NCI-H524 treated with DMSO at 0.1 percent for 48 hours (cell line): ENCODE results near the gene DUSP8.

Experiments used
- DNase-seq: peaks from one replicate; lab custom pipeline; 2025; lab: John Stamatoyannopoulos, UW

The DUSP8 gene

DNA sequence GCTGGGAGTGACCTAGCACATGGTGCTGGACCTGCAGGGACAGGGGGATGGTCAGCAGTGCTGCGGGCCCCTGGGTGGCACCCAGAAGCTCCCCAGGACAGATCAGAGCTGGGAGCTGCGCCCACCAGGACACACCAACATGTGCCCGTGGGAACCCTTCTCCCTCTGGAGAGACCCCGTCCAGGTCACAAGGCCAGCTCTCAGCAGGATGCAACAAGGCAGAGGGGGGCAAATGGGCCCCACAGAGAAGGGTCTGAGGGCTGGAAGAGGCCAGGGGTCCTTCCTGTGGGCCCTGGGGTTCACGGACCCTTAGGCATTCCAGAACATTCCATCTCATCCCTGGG is 6.2 kb downstream of the DUSP8 start:
- DNase-seq, result no peak

DNA sequence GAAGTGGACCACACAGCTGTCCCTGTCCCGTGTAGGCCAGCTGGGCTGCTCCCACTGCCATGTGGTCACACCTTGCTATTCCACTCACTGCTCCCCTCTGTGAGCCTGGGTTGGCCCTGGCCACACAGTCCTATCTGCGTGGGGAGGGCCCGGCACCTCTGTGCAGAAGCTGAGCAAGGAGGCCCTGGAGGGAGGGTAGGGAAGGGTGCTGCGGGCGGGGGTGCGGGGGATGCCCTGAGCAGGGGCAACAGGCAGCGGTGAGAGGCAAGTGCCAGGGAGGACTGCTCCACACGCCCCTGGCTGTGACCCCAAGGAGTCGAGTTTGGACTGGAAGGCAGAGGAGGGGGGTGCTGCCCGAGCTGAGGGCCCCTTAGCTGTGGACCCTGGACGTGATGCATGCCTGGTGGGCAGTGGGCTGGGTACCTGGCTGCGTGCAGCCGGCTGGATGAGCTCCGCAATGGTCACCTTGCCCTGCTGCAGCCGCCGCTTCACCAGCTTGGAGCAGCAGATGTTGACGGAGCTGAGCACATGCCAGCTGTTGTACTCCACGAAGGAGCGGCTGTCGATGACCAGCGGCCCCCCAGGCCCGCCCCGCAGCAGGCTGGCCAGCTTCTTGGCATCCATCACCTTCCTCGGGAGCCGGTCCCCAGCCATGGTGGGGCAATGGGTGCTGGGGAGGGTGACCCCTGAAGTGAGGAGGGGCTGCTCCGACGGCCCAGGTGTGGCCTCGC is 6.7 kb downstream of the DUSP8 start:
- DNase-seq, result no peak

GRCh38 chr11:1564535-1565172 is 7.4 kb downstream of the DUSP8 start:
- DNase-seq, result peak; percentile 35

- DNase-seq, result peak; percentile 44
These were observed 8.2 kb downstream of the DUSP8 start for GRCh38 chr11:1563697-1564534.

DNA sequence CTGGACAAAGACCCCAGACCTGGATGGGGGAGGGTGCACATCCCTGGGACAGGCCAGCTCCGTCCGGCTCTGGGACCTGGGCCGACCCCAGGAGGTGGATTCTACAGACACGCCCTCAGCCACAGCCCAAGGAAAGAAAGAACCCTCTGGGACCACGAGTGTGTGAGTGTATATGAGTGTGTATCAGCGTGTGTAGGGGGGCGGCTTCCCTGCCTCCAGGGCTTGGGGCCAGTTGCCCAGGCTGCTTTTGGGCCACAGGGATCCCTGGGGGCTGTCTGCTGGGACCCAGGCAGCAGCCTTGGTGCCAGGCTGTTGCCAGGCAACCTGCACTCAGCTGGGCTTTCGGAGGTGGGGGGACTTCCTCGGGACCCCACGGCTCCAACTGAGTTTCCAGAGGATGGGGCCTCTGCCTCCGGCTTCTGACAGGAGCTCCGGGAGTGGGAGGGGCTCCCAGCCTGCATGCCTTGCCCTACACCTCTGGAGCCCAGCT is 8.9 kb downstream of the DUSP8 start:
- DNase-seq, result no peak

GRCh38 chr11:1562469-1563148 is 9.5 kb downstream of the DUSP8 start:
- no peak for DNase-seq

- no peak for DNase-seq
These were observed 10.1 kb downstream of the DUSP8 start for GRCh38 chr11:1561955-1562354.

- no peak for DNase-seq
These were observed 10.8 kb downstream of the DUSP8 start for GRCh38 chr11:1561266-1561665.

DNA sequence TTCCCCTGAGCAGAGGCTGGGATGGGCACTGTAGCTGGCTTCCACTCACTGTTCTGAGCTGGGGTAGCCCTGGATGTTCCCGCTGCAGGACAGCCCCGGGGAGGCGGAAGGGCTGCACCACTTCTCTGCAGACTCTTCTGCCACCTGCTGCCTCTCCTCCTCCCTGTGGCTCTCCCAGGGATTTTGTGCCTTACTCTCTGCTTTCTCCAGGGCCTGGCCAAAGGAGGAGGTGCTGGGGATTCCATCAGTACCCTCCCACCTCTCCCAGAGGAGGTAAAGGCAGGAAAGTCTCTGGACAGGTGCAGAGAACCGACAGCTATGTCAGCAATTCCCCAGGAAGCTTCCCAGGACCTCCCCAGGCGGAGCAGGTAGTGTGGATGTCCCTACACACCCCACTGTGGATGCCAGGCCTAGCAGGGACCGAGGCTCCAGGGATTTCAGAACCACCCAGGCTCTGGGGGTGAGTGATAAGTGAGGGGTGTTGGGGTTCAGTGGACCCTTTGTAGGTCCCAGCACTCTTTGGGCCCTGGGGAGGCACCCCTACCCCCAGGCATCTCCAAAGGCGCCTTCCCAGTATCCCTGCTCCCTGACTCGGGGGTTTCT is 11.3 kb downstream of the DUSP8 start:
- DNase-seq, result no peak

GRCh38 chr11:1560002-1560648 is 11.9 kb downstream of the DUSP8 start:
- DNase-seq, result no peak

DNA sequence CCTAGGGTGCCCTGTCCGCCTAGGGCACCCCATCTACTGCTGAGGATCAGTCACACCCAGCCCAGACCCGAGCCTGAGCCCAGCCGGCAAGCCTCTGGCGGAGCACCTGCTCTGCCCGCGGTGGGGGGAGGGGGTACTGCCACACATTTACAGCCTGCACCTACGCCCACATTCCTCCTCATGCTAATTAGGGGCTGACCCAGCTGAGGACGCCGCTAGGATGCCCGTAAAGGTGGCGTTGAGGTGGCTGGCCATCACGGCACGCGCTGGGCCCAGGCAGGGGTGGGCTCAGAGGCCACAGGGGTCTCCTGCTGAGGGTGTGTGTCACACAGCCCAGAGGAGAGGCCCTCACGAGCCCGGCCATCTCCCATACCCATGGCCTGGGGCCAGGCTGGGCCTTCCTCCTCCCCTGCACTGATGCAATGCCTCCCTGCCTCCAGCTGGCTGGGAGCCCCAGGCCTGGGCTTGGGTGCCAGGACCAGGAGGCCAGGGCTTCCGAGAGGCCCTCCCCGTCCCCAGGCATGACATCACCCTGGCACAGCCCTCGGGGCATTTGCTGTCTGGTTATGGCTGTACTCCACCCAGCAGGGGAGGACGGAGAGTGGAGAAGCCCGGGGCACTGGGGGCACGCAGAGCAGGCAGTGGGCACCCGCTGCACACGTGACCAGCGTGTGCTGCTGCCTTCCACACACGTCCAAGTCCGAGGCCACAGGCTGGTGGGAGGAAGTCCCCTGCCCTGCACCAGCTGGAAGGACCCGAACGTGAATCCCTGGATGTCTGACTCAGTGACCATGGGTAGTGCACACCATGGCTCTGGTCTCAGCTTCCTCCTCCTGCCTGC is 12.7 kb downstream of the DUSP8 start:
- DNase-seq, result no peak

DNA sequence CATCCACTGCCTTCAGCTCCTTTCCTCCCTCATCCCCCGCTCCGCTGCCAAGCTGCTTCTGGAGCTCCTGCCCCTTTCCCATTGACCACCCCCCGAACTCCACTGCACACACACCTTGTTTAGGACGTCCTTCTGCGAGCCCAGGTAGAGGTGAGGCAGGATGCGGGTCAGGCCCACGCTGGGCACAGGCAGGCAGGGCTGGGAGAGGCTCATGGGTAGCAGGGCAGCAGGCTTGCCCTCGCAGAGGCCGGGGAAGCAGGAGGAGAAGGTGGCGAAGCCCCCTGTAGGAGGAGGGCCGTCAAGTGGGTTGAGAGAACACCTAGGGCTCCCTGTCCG is 13.3 kb downstream of the DUSP8 start:
- no peak for DNase-seq

GRCh38 chr11:1557904-1558774 is 13.9 kb downstream of the DUSP8 start:
- DNase-seq, result no peak

GRCh38 chr11:1557051-1557884 is 14.8 kb downstream of the DUSP8 start:
- no peak for DNase-seq

DNA sequence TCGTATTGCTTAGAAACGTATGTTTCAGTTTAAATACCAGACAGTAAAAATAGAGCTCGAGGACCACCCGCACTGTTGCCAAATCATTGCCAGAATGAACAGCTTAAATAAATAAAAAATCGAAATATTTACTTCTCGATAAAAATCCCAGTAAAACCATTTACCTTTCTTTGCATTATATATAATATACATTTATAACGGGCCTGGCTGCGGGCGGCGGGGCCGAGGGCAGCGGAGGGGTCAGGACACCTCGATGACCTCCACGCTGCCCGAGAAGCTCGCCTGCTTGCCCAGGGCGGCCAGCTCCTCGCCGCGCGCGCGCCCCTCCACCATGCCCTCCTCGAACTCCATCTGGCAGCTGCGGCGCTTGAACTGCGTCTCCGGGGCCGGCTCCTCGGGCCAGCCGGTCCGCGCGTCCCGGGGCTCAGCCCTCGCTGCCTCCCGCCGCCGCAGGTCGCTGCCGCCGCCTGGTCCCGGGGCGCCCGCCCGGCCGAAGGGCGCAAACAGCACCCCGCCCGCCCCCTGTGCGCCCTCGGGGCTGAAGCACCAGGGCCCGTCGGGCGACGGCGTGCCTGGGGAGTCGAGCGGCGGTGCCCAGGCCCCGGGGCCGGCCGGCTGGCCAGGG is 15.7 kb downstream of the DUSP8 start:
- no peak for DNase-seq

DNA sequence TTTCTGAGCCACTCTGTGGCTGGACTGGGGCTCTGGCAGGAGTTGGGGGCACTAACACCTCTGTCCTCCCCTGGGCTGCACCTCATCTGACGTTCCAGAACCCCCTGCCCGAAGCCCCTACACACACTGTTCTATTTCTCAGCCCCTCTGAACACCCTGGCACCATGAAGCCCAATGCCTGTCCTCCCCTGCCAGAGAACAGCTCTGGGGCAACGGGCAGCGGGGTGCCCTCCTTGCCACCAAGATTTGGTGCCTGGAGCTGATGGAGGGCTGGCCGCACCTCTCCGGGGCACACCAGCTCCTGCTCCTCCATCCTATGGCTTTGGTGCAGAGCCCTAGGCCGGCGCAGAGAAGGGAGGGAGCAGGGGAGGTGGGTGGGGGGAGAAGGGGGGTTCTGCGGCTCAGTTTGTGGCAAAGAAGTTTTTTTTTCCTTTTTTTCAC is 16.3 kb downstream of the DUSP8 start:
- no peak for DNase-seq

GRCh38 chr11:1554981-1555712 is 16.9 kb downstream of the DUSP8 start:
- no peak for DNase-seq
